Panc1 (cell line): Measurements from ENCODE around the gene HMGA1. TPM values are rescaled to one million over a fixed set of nuclear protein-coding genes. Genes with fewer than 3 reads are reported as not detected.

ENCODE experiments used
- ATAC-seq: fragments of 200-7000 bp; cut with Tn5 transposase; 2 replicates; pipeline ENCODE4 v1.9.1; 2020; ENCODE audit warnings: mild to moderate bottlenecking, moderate library complexity
- BruUV-seq: library from RNA; stranded (reverse); fragments of 400-500 nt; replicated peaks from 2 replicates; lab custom pipeline; 2021; lab: Mats Ljungman, UMichigan
- CTCF ChIA-PET: fragments of 300-600 bp; sonication (Branson Sonifier 250); formaldehyde crosslinking; loops from one replicate; lab custom pipeline; 2022; ENCODE audit warnings: antibody characterized with exemption; lab: Charles Lee
- POLR2A ChIA-PET: fragments of 300-600 bp; sonication (Branson Sonifier 250); formaldehyde crosslinking; loops from one replicate; lab custom pipeline; 2022; ENCODE audit warnings: antibody characterized with exemption; lab: Charles Lee
- DNase-seq: peaks from one replicate; pipeline ENCODE4 v3.0.0-alpha.2; 2010; ENCODE audit warnings: low read depth, low spot score
- H3K27ac ChIP-seq: 2 replicates; pipeline ENCODE4 v1.5.1; 2011; ENCODE audit warnings: mild to moderate bottlenecking, low read length, inconsistent platforms
- H3K27me3 ChIP-seq: fragments of 200-500 bp; sonication (Bioruptor generic); 2 replicates; pipeline ENCODE4 v1.6.0; 2014; ENCODE audit warnings: low read length, inconsistent platforms; ENCODE audit not compliant: control insufficient read depth, insufficient read depth
- H3K36me3 ChIP-seq: fragments of 200-500 bp; sonication (Bioruptor generic); 2 replicates; pipeline ENCODE4 v1.5.1; 2014; ENCODE audit warnings: inconsistent platforms, mild to moderate bottlenecking, low read length, moderate library complexity; ENCODE audit not compliant: control insufficient read depth, insufficient read depth
- H3K4me1 ChIP-seq: 2 replicates; pipeline ENCODE4 v1.5.1; 2011; ENCODE audit warnings: inconsistent platforms, mild to moderate bottlenecking, low read length, moderate library complexity; ENCODE audit not compliant: control insufficient read depth, insufficient read depth
- H3K4me3 ChIP-seq, 2 experiments: 2 replicates each; pipeline ENCODE4 v1.5.1; 2011 to 2012; ENCODE audit warnings: low read depth in 2 of 2, low read length in 2 of 2, mild to moderate bottlenecking in 2 of 2, inconsistent platforms in 1 of 2, moderate library complexity in 1 of 2
- H3K9me3 ChIP-seq: fragments of 200-500 bp; sonication (Bioruptor generic); 2 replicates; pipeline ENCODE4 v1.5.1; 2014; ENCODE audit warnings: low read depth, mild to moderate bottlenecking, inconsistent platforms, low read length, moderate library complexity; ENCODE audit not compliant: control insufficient read depth, insufficient read depth
- CTCF ChIP-seq: fragments of 450-650 bp; IDR thresholded peaks from 2 replicates; pipeline ENCODE4 v1.5.1; 2017; ENCODE audit warnings: mild to moderate bottlenecking
- POLR2AphosphoS5 ChIP-seq: IDR thresholded peaks from 2 replicates; pipeline ENCODE4 v1.6.1; 2012; ENCODE audit warnings: mild to moderate bottlenecking, low read depth, low read length, moderate library complexity
- REST ChIP-seq, 2 experiments: IDR thresholded peaks; 2 replicates each; pipeline ENCODE4 v1.6.1; 2011 to 2012; ENCODE audit warnings: low read depth in 2 of 2, control low read depth in 1 of 2, low read length in 1 of 2, mild to moderate bottlenecking in 1 of 2, moderate library complexity in 1 of 2; ENCODE audit not compliant: insufficient read depth in 1 of 2
- SIN3A ChIP-seq: IDR thresholded peaks from 2 replicates; pipeline ENCODE4 v1.6.1; 2012; ENCODE audit warnings: low read depth, mild to moderate bottlenecking, low read length, moderate library complexity, borderline replicate concordance; ENCODE audit not compliant: insufficient read depth
- TCF7L2 ChIP-seq: IDR thresholded peaks from 2 replicates; pipeline ENCODE4 v1.6.1; 2011; ENCODE audit warnings: mild to moderate bottlenecking, low read depth, low read length, inconsistent platforms
- in situ Hi-C: cut with HindIII; loops from 2 replicates; pipeline ENCODE4 v1.10.0; 2016; ENCODE audit warnings: low sequenced_read_pairs, low pct_unique_long_range_greater_than_20kb
- intact Hi-C: fragments of 100-400 bp; cut with micrococcal nuclease; formaldehyde crosslinking; loops from one replicate; pipeline ENCODE4 v1.10.0; 2022; ENCODE audit not compliant: unreplicated experiment
- total RNA-seq: library from RNA; stranded (reverse); gene quantifications from one replicate; pipeline ENCODE4 v1.2.1, GENCODE V29; 2021; ENCODE audit not compliant: unreplicated experiment

Gene HMGA1
- total RNA-seq, 1 experiment from 2014 or later: 444 TPM

- H3K27me3 ChIP-seq: no peaks in the 10 kb centered on the region
- DNase-seq (no peak), ATAC-seq (no peak)
- H3K36me3 ChIP-seq: 0 out of 2 replicates have a peak, but pooled peaks cover 2% of the 10 kb centered on the region
- H3K4me1 ChIP-seq: peaks cover 60% of the 10 kb centered on the region
- peak overlapping the region; percentile 51 to 91 for H3K4me3 ChIP-seq
- no TSS peak for BruUV-seq
- CTCF ChIA-PET: interaction anchor here (0.6 to 3.7 kb wide), 2 partner anchors 52 to 167 kb away, joined by 13 to 21 read pairs; no protein-coding TSS in a partner anchor
- TF ChIP-seq CTCF (peak; percentile 7; the same call in 1 of the 2 replicates), SIN3A (no peak), POLR2AphosphoS5 (peak; percentile 46; the same call in 1 of the 2 replicates)
- intact Hi-C loops (loop anchor here (5.0 kb wide), 2 partner anchors 170 to 360 kb away; no protein-coding TSS in a partner anchor), in situ Hi-C loops (no loop called here)
- POLR2A ChIA-PET: no interaction called here
- no peaks in the 10 kb centered on the region for H3K9me3 ChIP-seq
- H3K27ac ChIP-seq: peak overlapping the region; percentile 89
These were observed 11.0 kb downstream of the HMGA1 start for GRCh38 chr6:34247481-34248197.

GRCh38 chr6:34248198-34248726, 11.6 kb downstream of the HMGA1 start:
- 0 out of 2 replicates have a peak, but pooled peaks cover 2% of the 10 kb centered on the region for H3K36me3 ChIP-seq
- in situ Hi-C loops: no loop called here
- CTCF ChIA-PET: interaction anchor here (2.7 to 3.7 kb wide), 2 partner anchors 52 to 167 kb away, joined by 20 to 21 read pairs; no protein-coding TSS in a partner anchor
- H3K4me1 ChIP-seq: peaks cover 53% of the 10 kb centered on the region
- no peak for DNase-seq
- POLR2A ChIA-PET: no interaction called here
- peak overlapping the region; percentile 51 to 91 for H3K4me3 ChIP-seq
- peak overlapping the region; percentile 89 for H3K27ac ChIP-seq
- intact Hi-C loops: loop anchor here (5.0 kb wide), 2 partner anchors 169 to 359 kb away; no protein-coding TSS in a partner anchor
- H3K9me3 ChIP-seq: no peaks in the 10 kb centered on the region
- TF ChIP-seq TCF7L2 (no peak), SIN3A (no peak), POLR2AphosphoS5 (no peak), CTCF (no peak), REST (IDR thresholded peaks at IDR 0.05; ENCODE audit: insufficient read depth in 1 of 2, low read depth in 2 of 2, low read length in 1 of 2) (no peak)
- peak; percentile 32 for ATAC-seq
- no peaks in the 10 kb centered on the region for H3K27me3 ChIP-seq
- TSS peak; percentile 90 for BruUV-seq
